GM18526 (cell line): ENCODE measurements around the gene MRPS31.
A peak's percentile ranks its signal among the peaks of the same experiment; 100 is the strongest.

Experiments
- POLR2A ChIP-seq: IDR thresholded peaks from 3 replicates; pipeline ENCODE4 v1.6.1; 2011; ENCODE audit not compliant: insufficient read length; ENCODE audit errors: extremely low read depth

MRPS31 gene

GRCh38 chr13:40770934-40771618, at the start of gene MRPS31:
MRPS31 (minus strand) TSS chr13:40771190; CDS start chr13:40771136, 54 bp downstream.
- TF ChIP-seq POLR2A, result peak; percentile 81

DNA sequence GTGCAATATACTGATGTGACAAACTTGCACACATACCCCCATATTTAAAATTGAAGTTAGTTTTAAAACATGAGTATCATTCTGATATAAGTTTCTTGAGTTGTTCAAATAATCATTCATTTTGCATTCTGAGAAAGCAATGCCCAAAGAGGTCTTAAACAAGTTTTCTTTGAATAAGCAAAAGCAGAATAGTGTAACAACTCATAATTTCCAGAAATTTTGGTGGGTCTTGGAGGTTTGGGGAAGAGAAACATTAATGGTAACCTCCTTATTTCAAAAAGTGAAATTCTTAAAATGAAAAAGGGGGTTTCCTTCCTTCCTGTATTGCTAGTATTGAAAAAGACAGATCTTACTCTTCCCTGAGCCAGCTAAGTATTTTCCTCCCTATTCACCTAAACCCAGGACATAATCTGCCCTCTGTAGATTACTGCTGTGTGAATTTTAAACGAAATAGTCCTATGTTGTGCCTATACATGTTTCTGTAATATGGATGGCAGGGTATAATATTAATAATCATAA, 48.9 kb upstream of the MRPS31 start:
- TF ChIP-seq POLR2A, result no peak

DNA sequence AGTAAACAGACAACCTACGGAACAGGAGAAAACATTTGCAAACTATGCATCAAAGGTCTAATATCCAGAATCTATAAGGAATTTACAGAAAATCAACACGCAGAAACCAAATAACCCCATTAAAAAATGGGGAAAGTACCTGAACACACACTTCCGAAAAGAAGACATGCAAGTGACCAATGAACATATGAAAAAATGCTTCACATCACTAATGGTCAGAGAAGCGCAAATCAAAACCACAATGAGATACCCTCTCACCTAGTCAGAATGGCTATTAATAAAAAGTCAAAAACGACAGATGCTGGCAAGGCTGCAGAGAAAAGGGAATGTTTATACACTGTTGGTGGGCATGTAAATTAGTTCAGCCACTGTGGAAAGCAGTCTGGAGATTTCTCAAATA, 47.9 kb upstream of the MRPS31 start:
- TF ChIP-seq POLR2A, result no peak

DNA sequence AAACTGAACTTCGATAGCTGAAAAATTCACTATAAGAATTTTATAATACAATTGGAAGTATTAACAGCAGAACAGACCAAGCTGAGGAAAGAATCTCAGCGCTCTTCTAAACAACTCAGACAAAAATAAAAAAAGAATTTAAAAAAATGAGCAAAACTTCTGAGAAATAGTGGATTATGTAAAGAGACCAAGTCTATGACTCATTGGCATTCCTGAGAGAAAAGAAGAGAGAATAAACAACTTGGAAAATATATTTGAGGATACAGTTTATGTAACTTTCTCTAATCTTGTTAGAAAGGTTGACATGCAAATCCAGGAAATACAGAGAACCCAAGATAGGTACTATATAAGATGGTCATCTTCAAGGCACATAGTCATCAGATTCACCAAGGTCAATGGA, 43.8 kb upstream of the MRPS31 start:
- TF ChIP-seq POLR2A, result no peak

GRCh38 chr13:40813667-40814454, 42.9 kb upstream of the MRPS31 start:
- TF ChIP-seq POLR2A, result no peak

- TF ChIP-seq POLR2A, result no peak
Observed at GRCh38 chr13:40812724-40813445, 41.9 kb upstream of the MRPS31 start.

DNA sequence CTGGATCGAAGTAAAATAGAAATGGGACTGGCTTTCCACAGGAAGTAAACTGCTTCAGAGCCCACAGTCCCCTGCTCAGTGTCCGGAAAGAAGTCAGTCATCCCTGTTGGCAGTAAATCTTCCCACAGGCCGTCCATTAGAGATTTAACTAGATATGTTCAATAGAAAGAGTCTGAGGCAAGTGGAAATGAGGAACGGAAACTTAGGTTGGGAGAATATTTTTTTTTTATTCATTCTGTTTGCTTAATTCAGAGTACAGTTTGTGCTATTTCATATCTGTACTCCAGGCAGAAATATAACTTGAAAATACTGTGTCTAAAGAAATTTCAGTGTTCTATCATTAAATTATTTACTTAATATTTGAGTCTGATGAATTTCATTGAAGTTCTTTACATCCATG, 41.1 kb upstream of the MRPS31 start:
- no peak for TF ChIP-seq POLR2A

DNA sequence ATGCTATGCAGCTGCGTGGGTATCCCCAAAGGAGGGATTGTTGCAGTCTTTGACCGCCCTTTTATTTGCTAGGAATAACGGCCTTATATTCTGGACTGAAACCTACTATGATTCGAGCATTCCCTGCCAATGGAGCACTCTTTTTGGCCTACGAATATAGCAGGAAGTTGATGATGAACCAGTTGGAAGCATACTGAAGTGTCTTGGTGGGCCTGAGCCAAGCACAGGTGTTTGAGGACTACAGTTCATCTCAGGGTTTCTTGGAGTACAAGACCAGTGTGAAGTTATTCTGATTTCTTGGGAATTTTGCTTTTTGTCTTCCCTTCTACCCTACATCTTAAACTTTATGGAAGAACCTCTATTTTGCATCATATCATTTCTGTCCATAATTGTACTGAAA, 38.5 kb upstream of the MRPS31 start:
- no peak for TF ChIP-seq POLR2A

- no peak for TF ChIP-seq POLR2A
Observed at GRCh38 chr13:40806241-40806640, 35.3 kb upstream of the MRPS31 start.

GRCh38 chr13:40803316-40803715, 32.3 kb upstream of the MRPS31 start:
- no peak for TF ChIP-seq POLR2A

DNA sequence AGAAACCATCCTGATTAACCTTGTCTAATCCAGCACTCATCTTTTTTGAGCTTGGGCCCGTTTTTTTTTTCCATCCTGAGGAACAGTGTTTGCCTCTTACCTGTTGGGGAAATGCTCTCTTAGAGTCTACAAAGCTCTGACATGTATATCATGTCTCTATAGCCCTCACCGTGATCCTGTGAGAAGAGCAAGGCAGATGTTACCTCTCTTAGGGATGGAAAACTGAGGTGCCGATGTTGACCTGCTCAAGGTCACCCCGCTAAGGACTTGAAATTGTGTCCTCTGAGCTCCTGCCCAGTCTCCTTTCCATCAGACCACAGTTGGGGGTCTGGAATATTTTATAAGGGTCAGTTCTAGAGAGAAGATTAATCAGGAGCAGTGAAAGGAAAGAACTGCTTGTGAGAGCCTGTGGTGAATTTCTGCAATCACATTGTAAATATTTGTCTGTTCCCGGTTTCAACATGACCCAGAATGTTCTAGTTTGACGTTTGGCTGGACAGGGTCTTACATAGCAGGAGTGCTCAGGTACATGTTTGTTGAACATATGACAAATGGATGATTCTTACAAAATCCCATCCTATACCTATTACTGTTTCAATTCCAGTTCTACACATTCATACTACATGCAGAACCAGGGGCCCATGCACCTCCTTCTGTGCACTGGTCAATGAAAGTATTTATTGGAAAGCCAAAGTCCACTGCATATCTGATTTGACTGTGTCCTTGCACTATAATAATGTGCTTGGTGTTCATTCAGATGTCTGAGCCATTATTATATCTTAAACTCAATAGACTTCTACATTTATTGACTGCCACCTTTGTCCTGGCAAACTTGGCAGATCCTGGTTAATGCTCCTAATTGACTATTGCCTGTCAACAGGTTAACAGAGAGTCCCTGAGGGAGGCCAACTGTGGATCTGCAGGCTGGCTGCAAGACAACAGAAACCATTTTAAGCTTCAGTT, 30.5 kb upstream of the MRPS31 start:
- no peak for TF ChIP-seq POLR2A

DNA sequence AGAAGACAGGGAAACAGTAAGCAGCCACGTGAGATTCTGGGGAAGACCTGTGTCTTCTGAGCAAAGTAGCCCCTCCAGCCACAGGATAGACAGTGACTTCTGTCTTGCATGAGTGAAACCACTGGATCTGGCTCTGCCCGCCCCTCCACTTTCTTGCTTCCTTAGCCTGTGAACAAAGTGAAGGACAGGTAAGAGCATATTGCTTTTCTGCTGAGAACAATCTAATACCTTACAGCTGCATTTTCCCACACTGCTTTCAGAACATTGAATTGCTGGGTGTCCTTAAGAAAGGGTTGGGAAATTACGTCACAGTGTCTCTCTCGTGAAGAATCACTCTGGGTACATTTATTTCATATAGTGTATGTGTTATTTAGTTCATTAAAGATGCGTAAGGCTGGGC, 29.6 kb upstream of the MRPS31 start:
- no peak for TF ChIP-seq POLR2A

DNA sequence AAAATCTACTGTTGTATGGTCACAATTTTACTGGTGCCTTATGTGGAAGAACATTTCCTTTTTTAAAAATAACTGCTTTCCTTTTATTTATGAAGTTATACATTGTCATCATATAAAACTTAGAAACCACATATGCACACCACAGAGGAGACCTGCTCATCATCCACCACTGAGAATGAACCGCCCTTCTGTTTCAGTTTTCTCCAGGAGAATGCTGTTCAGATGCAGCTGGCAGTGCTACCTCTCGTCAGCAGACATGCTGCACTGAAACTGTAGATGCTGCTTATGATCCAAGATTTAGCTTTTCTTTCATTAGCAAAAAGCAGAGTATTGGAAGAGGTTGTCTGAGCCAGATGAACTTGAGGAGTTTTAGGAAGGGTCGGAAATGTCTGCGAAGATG, 28.5 kb upstream of the MRPS31 start:
- no peak for TF ChIP-seq POLR2A

DNA sequence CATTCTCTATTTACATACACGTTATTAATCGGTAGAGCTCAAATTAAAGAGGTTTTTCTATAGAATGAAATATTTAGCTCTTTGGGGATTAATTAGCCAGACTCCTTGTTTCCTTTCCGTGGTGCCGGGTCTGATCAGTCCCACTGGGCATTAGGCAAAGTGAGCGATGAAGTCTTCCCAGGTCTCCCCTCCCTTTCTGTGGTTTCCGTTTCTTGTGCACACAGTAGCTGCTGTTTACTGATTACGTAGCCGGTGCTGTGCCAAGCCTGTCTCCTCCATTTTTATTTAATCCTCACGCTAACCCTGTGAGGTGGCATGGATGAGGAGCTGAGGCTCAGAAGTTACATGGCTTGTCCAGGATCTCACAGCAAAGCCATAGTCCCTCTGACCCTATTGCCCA, 27.4 kb upstream of the MRPS31 start:
- TF ChIP-seq POLR2A, result no peak

- no peak for TF ChIP-seq POLR2A
Observed at GRCh38 chr13:40796649-40797048, 25.7 kb upstream of the MRPS31 start.
